Mammary epithelial cell (primary cell): ENCODE data around the gene GBE1.

Source experiments
- EZH2 ChIP-seq: IDR thresholded peaks from 2 replicates; pipeline ENCODE4 v1.6.1; 2012; ENCODE audit warnings: low read length, inconsistent platforms, borderline replicate concordance
- TF ChIP-seq, protein P1 (sequence below), 2 donors: IDR thresholded peaks in 1 of 2; conservative IDR thresholded peaks in 1 of 2; 2 replicates each; pipeline ENCODE4 v1.5.1; 2011 to 2012; ENCODE audit warnings: inconsistent platforms in 2 of 2, low read length in 2 of 2, mild to moderate bottlenecking in 2 of 2, control low read depth in 1 of 2, low read depth in 1 of 2; ENCODE audit not compliant: insufficient read depth in 1 of 2; ENCODE audit errors: extremely low read depth in 1 of 2

DNA sequence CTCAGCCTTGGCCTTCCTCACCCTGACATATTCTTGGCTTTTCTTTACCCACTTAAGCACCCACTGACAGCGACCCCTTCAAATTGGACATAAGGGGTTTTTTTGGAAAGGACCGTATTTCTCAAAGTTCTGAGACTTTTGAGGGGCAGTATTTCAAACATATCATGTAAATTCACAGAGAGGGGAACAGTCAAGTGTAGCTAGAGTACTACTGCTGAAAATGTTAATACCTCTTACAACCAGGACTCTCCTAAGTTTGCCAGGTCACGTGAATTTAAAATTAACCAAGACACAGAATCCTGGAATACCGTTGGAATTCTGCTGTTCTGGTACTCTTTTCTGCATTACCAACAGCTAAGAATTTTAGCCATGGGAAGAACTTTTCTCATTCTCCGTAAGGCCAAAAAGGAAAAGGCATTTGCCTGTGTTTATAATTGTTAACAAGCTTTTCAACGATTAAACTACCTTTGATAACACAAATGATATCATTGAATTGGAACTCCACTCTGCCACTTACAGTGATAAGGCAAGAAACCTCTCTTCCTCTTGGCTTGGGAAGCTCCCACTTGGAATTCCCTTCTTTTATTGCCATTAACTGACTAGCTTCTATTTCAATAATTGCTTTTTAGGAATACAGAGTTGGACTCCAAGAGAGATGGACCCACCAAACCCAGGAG, 597 bp upstream of the GBE1 start:
- TF ChIP-seq EZH2: no peak
- TF ChIP-seq, protein P1, sequence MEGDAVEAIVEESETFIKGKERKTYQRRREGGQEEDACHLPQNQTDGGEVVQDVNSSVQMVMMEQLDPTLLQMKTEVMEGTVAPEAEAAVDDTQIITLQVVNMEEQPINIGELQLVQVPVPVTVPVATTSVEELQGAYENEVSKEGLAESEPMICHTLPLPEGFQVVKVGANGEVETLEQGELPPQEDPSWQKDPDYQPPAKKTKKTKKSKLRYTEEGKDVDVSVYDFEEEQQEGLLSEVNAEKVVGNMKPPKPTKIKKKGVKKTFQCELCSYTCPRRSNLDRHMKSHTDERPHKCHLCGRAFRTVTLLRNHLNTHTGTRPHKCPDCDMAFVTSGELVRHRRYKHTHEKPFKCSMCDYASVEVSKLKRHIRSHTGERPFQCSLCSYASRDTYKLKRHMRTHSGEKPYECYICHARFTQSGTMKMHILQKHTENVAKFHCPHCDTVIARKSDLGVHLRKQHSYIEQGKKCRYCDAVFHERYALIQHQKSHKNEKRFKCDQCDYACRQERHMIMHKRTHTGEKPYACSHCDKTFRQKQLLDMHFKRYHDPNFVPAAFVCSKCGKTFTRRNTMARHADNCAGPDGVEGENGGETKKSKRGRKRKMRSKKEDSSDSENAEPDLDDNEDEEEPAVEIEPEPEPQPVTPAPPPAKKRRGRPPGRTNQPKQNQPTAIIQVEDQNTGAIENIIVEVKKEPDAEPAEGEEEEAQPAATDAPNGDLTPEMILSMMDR (conservative IDR thresholded peaks at IDR 0.05 in 1 of 2, IDR thresholded peaks at IDR 0.05 in 1 of 2; ENCODE audit: extremely low read depth in 1 of 2, insufficient read depth in 1 of 2, low read depth in 1 of 2, low read length in 2 of 2): no peak
